Mesendoderm (in vitro differentiated cells): ENCODE data around the gene SAMD4A.

Experiments
- DNase-seq: peaks from one replicate; pipeline ENCODE4 v3.0.0; 2013
- H2AK5ac ChIP-seq: 2 replicates; pipeline ENCODE4 v1.6.1; 2013; ENCODE audit warnings: low read length, inconsistent platforms
- H2BK120ac ChIP-seq: 2 replicates; pipeline ENCODE4 v1.6.1; 2013; ENCODE audit warnings: low read depth, mild to moderate bottlenecking, low read length, moderate library complexity, mixed read lengths
- H2BK15ac ChIP-seq: replicated peaks from 2 replicates; pipeline ENCODE4 v1.6.1; 2013; ENCODE audit warnings: low read depth, mild to moderate bottlenecking, moderate library complexity
- H2BK5ac ChIP-seq: 2 replicates; pipeline ENCODE4 v1.6.1; 2013; ENCODE audit warnings: low read length, inconsistent platforms
- H3K18ac ChIP-seq: 2 replicates; pipeline ENCODE4 v1.6.1; 2013; ENCODE audit warnings: mild to moderate bottlenecking, low read length, mixed read lengths
- H3K23ac ChIP-seq: one replicate; pipeline ENCODE4 v1.6.1; 2013; ENCODE audit warnings: low read length
- H3K27ac ChIP-seq: 2 replicates; pipeline ENCODE4 v1.5.1; 2013; ENCODE audit warnings: low read depth, mild to moderate bottlenecking, inconsistent platforms, low read length, moderate library complexity
- H3K27me3 ChIP-seq: 2 replicates; pipeline ENCODE4 v1.6.1; 2013; ENCODE audit warnings: low read length, control low read depth, mild to moderate bottlenecking, inconsistent platforms; ENCODE audit not compliant: insufficient read depth, poor library complexity
- H3K36me3 ChIP-seq: 2 replicates; pipeline ENCODE4 v1.6.1; 2013; ENCODE audit warnings: low read length, inconsistent platforms; ENCODE audit not compliant: control insufficient read depth, insufficient read depth
- H3K4ac ChIP-seq: one replicate; pipeline ENCODE4 v1.6.1; 2013; ENCODE audit warnings: low read depth, mild to moderate bottlenecking, low read length, moderate library complexity
- H3K4me1 ChIP-seq: 2 replicates; pipeline ENCODE4 v1.6.1; 2013; ENCODE audit warnings: low read depth, low read length, inconsistent platforms; ENCODE audit not compliant: control insufficient read depth
- H3K4me2 ChIP-seq: 2 replicates; pipeline ENCODE4 v1.6.1; 2013; ENCODE audit warnings: low read length
- H3K4me3 ChIP-seq: 2 replicates; pipeline ENCODE4 v1.5.1; 2013; ENCODE audit warnings: mild to moderate bottlenecking, low read length
- H3K56ac ChIP-seq: one replicate; pipeline ENCODE4 v1.6.1; 2013; ENCODE audit warnings: low read length
- H3K79me1 ChIP-seq: 2 replicates; pipeline ENCODE4 v1.6.1; 2013; ENCODE audit warnings: low read length, inconsistent platforms
- H3K79me2 ChIP-seq: 2 replicates; pipeline ENCODE4 v1.6.1; 2013; ENCODE audit warnings: mild to moderate bottlenecking, low read length; ENCODE audit not compliant: control insufficient read depth, insufficient read depth
- H3K9ac ChIP-seq: 2 replicates; pipeline ENCODE4 v1.6.1; 2013; ENCODE audit warnings: low read length, inconsistent platforms
- H4K5ac ChIP-seq: one replicate; pipeline ENCODE4 v1.6.1; 2013; ENCODE audit warnings: low read length
- H4K8ac ChIP-seq: one replicate; pipeline ENCODE4 v1.6.1; 2013; ENCODE audit warnings: low read depth, mild to moderate bottlenecking, control low read depth, low read length, moderate library complexity
- WGBS: extraction: QIAGEN DNeasy Blood & Tissue Kit; methylation state at CpG from one replicate; pipeline ENCODE4 v1.1.7; 2013; ENCODE audit warnings: low lambda C conversion rate, missing lambda C conversion rate; ENCODE audit not compliant: insufficient coverage; ENCODE audit errors: extremely low coverage; 5-methylcytosine and 5-hydroxymethylcytosine counted together

The SAMD4A gene

GRCh38 chr14:54762296-54762695 is 195.4 kb downstream of the SAMD4A start:
- no peak for DNase-seq
- no peak overlapping the region for H3K4ac ChIP-seq
- no peak overlapping the region for H2BK15ac ChIP-seq
- no peak overlapping the region for H3K9ac ChIP-seq
- H3K4me1 ChIP-seq = no peaks in the 10 kb centered on the region
- no peak overlapping the region for H3K18ac ChIP-seq
- WGBS = no CpG with 5 or more reads among the region's 5 CpGs
- no peak overlapping the region for H3K56ac ChIP-seq
- no peak overlapping the region for H3K4me2 ChIP-seq
- H3K27ac ChIP-seq = no peak overlapping the region
- no peaks in the 10 kb centered on the region for H3K79me2 ChIP-seq
- no peak overlapping the region for H4K5ac ChIP-seq
- no peak overlapping the region for H4K8ac ChIP-seq
- H3K23ac ChIP-seq = no peak overlapping the region
- H2BK5ac ChIP-seq = no peak overlapping the region
- H3K36me3 ChIP-seq = no peaks in the 10 kb centered on the region
- H3K79me1 ChIP-seq = no peaks in the 10 kb centered on the region
- H2BK120ac ChIP-seq = no peak overlapping the region
- no peak overlapping the region for H3K4me3 ChIP-seq
- no peaks in the 10 kb centered on the region for H3K27me3 ChIP-seq
- no peak overlapping the region for H2AK5ac ChIP-seq

GRCh38 chr14:54763761-54764160 is 196.8 kb downstream of the SAMD4A start:
- Histone ChIP-seq H4K5ac (no peak overlapping the region), H2BK120ac (no peak overlapping the region), H3K36me3 (peaks cover 2% of the 10 kb centered on the region), H3K4ac (no peak overlapping the region), H3K4me1 (no peaks in the 10 kb centered on the region), H3K56ac (no peak overlapping the region), H3K4me3 (no peak overlapping the region), H2BK15ac (no peak overlapping the region), H3K27me3 (no peaks in the 10 kb centered on the region), H4K8ac (no peak overlapping the region), H3K9ac (no peak overlapping the region), H3K4me2 (no peak overlapping the region), H2AK5ac (no peak overlapping the region), H3K18ac (no peak overlapping the region), H2BK5ac (no peak overlapping the region), H3K27ac (no peak overlapping the region), H3K79me2 (no peaks in the 10 kb centered on the region), H3K79me1 (no peaks in the 10 kb centered on the region), H3K23ac (no peak overlapping the region)
- WGBS = no CpG with 5 or more reads among the region's 12 CpGs
- no peak for DNase-seq

GRCh38 chr14:54766276-54767138 is 199.6 kb downstream of the SAMD4A start:
- peaks cover 2% of the 10 kb centered on the region for H3K36me3 ChIP-seq
- H3K56ac ChIP-seq = no peak overlapping the region
- H4K8ac ChIP-seq = no peak overlapping the region
- no peak overlapping the region for H3K4ac ChIP-seq
- no peak overlapping the region for H3K4me3 ChIP-seq
- H3K9ac ChIP-seq = no peak overlapping the region
- no CpG with 5 or more reads among the region's 18 CpGs for WGBS
- no peak overlapping the region for H3K18ac ChIP-seq
- H3K4me1 ChIP-seq = no peaks in the 10 kb centered on the region
- no peaks in the 10 kb centered on the region for H3K27me3 ChIP-seq
- no peak overlapping the region for H2BK120ac ChIP-seq
- H4K5ac ChIP-seq = no peak overlapping the region
- no peak overlapping the region for H3K27ac ChIP-seq
- no peak overlapping the region for H2BK15ac ChIP-seq
- DNase-seq = no peak
- no peak overlapping the region for H2BK5ac ChIP-seq
- no peaks in the 10 kb centered on the region for H3K79me1 ChIP-seq
- no peak overlapping the region for H3K23ac ChIP-seq
- H2AK5ac ChIP-seq = no peak overlapping the region
- H3K79me2 ChIP-seq = no peaks in the 10 kb centered on the region
- H3K4me2 ChIP-seq = no peak overlapping the region

- Histone ChIP-seq H3K36me3 (peaks cover 2% of the 10 kb centered on the region), H3K79me2 (no peaks in the 10 kb centered on the region), H3K27me3 (no peaks in the 10 kb centered on the region), H2BK5ac (no peak overlapping the region), H3K9ac (no peak overlapping the region), H3K4me1 (no peaks in the 10 kb centered on the region), H3K4me2 (no peak overlapping the region), H3K56ac (no peak overlapping the region), H3K18ac (no peak overlapping the region), H3K23ac (no peak overlapping the region), H2BK120ac (no peak overlapping the region), H2BK15ac (no peak overlapping the region), H3K79me1 (no peaks in the 10 kb centered on the region), H3K27ac (no peak overlapping the region), H3K4me3 (no peak overlapping the region), H2AK5ac (no peak overlapping the region), H3K4ac (no peak overlapping the region), H4K5ac (no peak overlapping the region), H4K8ac (no peak overlapping the region)
- no peak for DNase-seq
- WGBS = no CpG with 5 or more reads among the region's 10 CpGs
Measured at GRCh38 chr14:54767139-54767431, 200.2 kb downstream of the SAMD4A start.

GRCh38 chr14:54767450-54767849 is 200.5 kb downstream of the SAMD4A start:
- Histone ChIP-seq H2BK120ac (no peak overlapping the region), H3K79me1 (no peaks in the 10 kb centered on the region), H4K5ac (no peak overlapping the region), H4K8ac (no peak overlapping the region), H3K18ac (no peak overlapping the region), H3K9ac (no peak overlapping the region), H3K79me2 (no peaks in the 10 kb centered on the region), H3K4ac (no peak overlapping the region), H3K23ac (no peak overlapping the region), H3K4me3 (no peak overlapping the region), H3K56ac (no peak overlapping the region), H2BK15ac (no peak overlapping the region), H2AK5ac (no peak overlapping the region), H3K27ac (no peak overlapping the region), H3K36me3 (peaks cover 2% of the 10 kb centered on the region), H3K4me2 (no peak overlapping the region), H2BK5ac (no peak overlapping the region), H3K27me3 (no peaks in the 10 kb centered on the region), H3K4me1 (no peaks in the 10 kb centered on the region)
- DNase-seq = no peak
- WGBS = no CpG with 5 or more reads among the region's 3 CpGs
